ENCODE data around the gene TOR4A. TPM values are rescaled to one million over a fixed set of nuclear protein-coding genes. Genes with fewer than 3 reads are reported as not detected.

The TOR4A gene
- total and polyA plus RNA-seq, 10 of the 15 experiments (the other 5 are each of a cell fraction or from before 2014, with no cell fraction given), result 2.0 to 19.9 (median 3.7) TPM

DNA sequence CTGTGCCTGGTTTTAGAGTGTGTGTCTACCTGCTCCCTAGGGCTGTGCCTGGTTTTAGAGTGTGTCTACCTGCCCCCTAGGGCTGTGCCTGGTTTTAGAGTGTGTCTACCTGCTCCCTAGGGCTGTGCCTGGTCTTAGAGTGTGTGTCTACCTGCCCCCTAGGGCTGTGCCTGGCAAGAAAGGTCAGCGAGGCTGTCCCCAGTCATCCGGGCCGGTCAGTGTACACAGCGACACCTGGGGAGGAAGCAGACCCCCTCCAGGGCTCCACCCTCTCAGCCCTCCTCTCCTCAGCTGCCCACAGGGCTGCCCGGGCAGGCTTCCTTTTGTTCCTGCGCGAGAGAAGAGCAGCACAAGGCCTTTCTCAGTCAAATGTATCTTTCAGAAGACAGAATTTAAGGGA is 20.4 kb downstream of the TOR4A start:
- H3K27ac ChIP-seq (ENCODE audit: control insufficient read depth, insufficient read depth), result no peak overlapping the region
- POLR2A ChIA-PET, result interaction anchor here (0.6 to 1.1 kb wide), 2 partner anchors 147 to 200 kb away, joined by 3 read pairs; no protein-coding TSS in a partner anchor
- no TSS peak for BruUV-seq (replicated peaks)
- TF ChIP-seq HDGF (IDR thresholded peaks at IDR 0.05) (no peak), BMI1 (IDR thresholded peaks at IDR 0.05; ENCODE audit: borderline replicate concordance) (no peak), NFXL1 (IDR thresholded peaks at IDR 0.05; ENCODE audit: borderline replicate concordance) (no peak), WRNIP1 (IDR thresholded peaks at IDR 0.05; ENCODE audit: borderline replicate concordance, low read depth, low read length) (no peak), CHD2 (IDR thresholded peaks at IDR 0.05; ENCODE audit: borderline replicate concordance, low read depth, low read length) (no peak), EP300 (IDR thresholded peaks at IDR 0.05; ENCODE audit: borderline replicate concordance in 1 of 2, control insufficient read depth in 1 of 2, low read depth in 2 of 2, low read length in 2 of 2) (no peak)
- TF ChIP-seq, protein P1, sequence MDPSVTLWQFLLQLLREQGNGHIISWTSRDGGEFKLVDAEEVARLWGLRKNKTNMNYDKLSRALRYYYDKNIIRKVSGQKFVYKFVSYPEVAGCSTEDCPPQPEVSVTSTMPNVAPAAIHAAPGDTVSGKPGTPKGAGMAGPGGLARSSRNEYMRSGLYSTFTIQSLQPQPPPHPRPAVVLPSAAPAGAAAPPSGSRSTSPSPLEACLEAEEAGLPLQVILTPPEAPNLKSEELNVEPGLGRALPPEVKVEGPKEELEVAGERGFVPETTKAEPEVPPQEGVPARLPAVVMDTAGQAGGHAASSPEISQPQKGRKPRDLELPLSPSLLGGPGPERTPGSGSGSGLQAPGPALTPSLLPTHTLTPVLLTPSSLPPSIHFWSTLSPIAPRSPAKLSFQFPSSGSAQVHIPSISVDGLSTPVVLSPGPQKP (IDR thresholded peaks at IDR 0.05; ENCODE audit: low read depth, low read length), result no peak
- TF ChIP-seq, protein P2, sequence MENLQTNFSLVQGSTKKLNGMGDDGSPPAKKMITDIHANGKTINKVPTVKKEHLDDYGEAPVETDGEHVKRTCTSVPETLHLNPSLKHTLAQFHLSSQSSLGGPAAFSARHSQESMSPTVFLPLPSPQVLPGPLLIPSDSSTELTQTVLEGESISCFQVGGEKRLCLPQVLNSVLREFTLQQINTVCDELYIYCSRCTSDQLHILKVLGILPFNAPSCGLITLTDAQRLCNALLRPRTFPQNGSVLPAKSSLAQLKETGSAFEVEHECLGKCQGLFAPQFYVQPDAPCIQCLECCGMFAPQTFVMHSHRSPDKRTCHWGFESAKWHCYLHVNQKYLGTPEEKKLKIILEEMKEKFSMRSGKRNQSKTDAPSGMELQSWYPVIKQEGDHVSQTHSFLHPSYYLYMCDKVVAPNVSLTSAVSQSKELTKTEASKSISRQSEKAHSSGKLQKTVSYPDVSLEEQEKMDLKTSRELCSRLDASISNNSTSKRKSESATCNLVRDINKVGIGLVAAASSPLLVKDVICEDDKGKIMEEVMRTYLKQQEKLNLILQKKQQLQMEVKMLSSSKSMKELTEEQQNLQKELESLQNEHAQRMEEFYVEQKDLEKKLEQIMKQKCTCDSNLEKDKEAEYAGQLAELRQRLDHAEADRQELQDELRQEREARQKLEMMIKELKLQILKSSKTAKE (IDR thresholded peaks at IDR 0.05; ENCODE audit: low read depth, poor library complexity, severe bottlenecking), result no peak
- TF ChIP-seq, protein P3, sequence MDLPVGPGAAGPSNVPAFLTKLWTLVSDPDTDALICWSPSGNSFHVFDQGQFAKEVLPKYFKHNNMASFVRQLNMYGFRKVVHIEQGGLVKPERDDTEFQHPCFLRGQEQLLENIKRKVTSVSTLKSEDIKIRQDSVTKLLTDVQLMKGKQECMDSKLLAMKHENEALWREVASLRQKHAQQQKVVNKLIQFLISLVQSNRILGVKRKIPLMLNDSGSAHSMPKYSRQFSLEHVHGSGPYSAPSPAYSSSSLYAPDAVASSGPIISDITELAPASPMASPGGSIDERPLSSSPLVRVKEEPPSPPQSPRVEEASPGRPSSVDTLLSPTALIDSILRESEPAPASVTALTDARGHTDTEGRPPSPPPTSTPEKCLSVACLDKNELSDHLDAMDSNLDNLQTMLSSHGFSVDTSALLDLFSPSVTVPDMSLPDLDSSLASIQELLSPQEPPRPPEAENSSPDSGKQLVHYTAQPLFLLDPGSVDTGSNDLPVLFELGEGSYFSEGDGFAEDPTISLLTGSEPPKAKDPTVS (IDR thresholded peaks at IDR 0.05; ENCODE audit: low read depth, low read length), result no peak
- TF ChIP-seq, protein P4, sequence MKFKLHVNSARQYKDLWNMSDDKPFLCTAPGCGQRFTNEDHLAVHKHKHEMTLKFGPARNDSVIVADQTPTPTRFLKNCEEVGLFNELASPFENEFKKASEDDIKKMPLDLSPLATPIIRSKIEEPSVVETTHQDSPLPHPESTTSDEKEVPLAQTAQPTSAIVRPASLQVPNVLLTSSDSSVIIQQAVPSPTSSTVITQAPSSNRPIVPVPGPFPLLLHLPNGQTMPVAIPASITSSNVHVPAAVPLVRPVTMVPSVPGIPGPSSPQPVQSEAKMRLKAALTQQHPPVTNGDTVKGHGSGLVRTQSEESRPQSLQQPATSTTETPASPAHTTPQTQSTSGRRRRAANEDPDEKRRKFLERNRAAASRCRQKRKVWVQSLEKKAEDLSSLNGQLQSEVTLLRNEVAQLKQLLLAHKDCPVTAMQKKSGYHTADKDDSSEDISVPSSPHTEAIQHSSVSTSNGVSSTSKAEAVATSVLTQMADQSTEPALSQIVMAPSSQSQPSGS (IDR thresholded peaks at IDR 0.05; ENCODE audit: low read length), result no peak
- TF ChIP-seq, protein P5, sequence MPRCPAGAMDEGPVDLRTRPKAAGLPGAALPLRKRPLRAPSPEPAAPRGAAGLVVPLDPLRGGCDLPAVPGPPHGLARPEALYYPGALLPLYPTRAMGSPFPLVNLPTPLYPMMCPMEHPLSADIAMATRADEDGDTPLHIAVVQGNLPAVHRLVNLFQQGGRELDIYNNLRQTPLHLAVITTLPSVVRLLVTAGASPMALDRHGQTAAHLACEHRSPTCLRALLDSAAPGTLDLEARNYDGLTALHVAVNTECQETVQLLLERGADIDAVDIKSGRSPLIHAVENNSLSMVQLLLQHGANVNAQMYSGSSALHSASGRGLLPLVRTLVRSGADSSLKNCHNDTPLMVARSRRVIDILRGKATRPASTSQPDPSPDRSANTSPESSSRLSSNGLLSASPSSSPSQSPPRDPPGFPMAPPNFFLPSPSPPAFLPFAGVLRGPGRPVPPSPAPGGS (IDR thresholded peaks at IDR 0.05; ENCODE audit: borderline replicate concordance, insufficient read depth, low read depth, low read length, poor library complexity, severe bottlenecking), result no peak

More for the DNA sequence above, 20.4 kb downstream of the TOR4A start:
- no peak for FAIRE-seq
- Histone ChIP-seq H3K79me2 (ENCODE audit: control insufficient read depth, insufficient read depth, low read length) (no peaks in the 10 kb centered on the region; the same call in 1 of the 2 replicates), H3K4me1 (ENCODE audit: control insufficient read depth, insufficient read depth, low read length) (peaks cover 23% of the 10 kb centered on the region), H3K9me3 (replicated peaks; ENCODE audit: control insufficient read depth, insufficient read depth, low read length) (peaks cover 2% of the 10 kb centered on the region; the same call in 2 of the 3 replicates), H3K4me3 (no peak overlapping the region), H3K4me2 (ENCODE audit: control insufficient read depth, insufficient read depth) (no peak overlapping the region), H3K27me3 (replicated peaks in 1 of 2; ENCODE audit: control insufficient read depth in 2 of 2, insufficient read depth in 2 of 2, low read length in 1 of 2) (no peaks in the 10 kb centered on the region; a peak in 1 of 4 replicates), H2AFZ (ENCODE audit: control insufficient read depth, low read depth, low read length) (no peak overlapping the region), H4K20me1 (ENCODE audit: control insufficient read depth, insufficient read depth) (no peaks in the 10 kb centered on the region), H3K9ac (ENCODE audit: control insufficient read depth, insufficient read depth, low read length) (no peak overlapping the region), H3K36me3 (ENCODE audit: control insufficient read depth in 2 of 2, insufficient read depth in 2 of 2, low read length in 1 of 2) (no peaks in the 10 kb centered on the region)
- in situ Hi-C loops (cut with MboI), result no loop called here
- ChIA-PET CTCF (interaction anchor here (2.5 kb wide), 1 partner anchor 11 kb away, joined by 5 read pairs; no protein-coding TSS in a partner anchor), RAD21 (ENCODE audit: unreplicated experiment) (no interaction called here), SMC1A (ENCODE audit: uncharacterized antibody, unreplicated experiment) (no interaction called here)
- no peak for DNase-seq (ENCODE audit: low read depth, low spot score)
- 40% methylated on average over 6 of the region's 7 CpGs for WGBS (ENCODE audit: insufficient coverage, insufficient replicate concordance, low lambda C conversion rate, missing lambda C conversion rate)
- no peak for ATAC-seq
- intact Hi-C loops (cut with micrococcal nuclease; ENCODE audit: unreplicated experiment), result loop anchor here (10.0 kb wide), 1 partner anchor 227 kb away; no protein-coding TSS in a partner anchor

Measured in GM12878 (cell line).